IMR-90 (cell line): Measurements from ENCODE around the gene ABCC4. TPM values are rescaled to one million over a fixed set of nuclear protein-coding genes. Genes with fewer than 3 reads are reported as not detected.

Experiments used
- ATAC-seq: fragments of 200-7000 bp; cut with Tn5 transposase; 2 replicates; pipeline ENCODE4 v1.9.1; 2020; ENCODE audit warnings: low read depth, mild to moderate bottlenecking, moderate library complexity
- BruUV-seq: library from RNA; stranded (reverse); fragments of 400-500 nt; replicated peaks from 2 replicates; lab custom pipeline; 2021; lab: Mats Ljungman, UMichigan
- CTCF ChIA-PET: fragments of 300-600 bp; formaldehyde crosslinking; extraction: SDS; loops from one replicate; lab custom pipeline; 2021; ENCODE audit warnings: antibody characterized with exemption; lab: Yijun Ruan, JAX
- POLR2A ChIA-PET: fragments of 300-600 bp; sonication (Branson Sonifier 250); formaldehyde crosslinking; loops from one replicate; lab custom pipeline; 2022; ENCODE audit warnings: antibody characterized with exemption; ENCODE audit not compliant: unreplicated experiment; lab: Charles Lee
- DNase-seq: peaks from one replicate; pipeline ENCODE4 v3.0.0; 2013
- H2AFZ ChIP-seq: replicated peaks from 2 replicates; pipeline ENCODE3; 2013; ENCODE audit warnings: low read length, mild to moderate bottlenecking; ENCODE audit not compliant: poor library complexity
- H2AK5ac ChIP-seq: 2 replicates; pipeline ENCODE4 v1.6.1; 2013; ENCODE audit warnings: low read depth, low read length, inconsistent platforms
- H2AK9ac ChIP-seq: replicated peaks from 2 replicates; pipeline ENCODE3; 2013; ENCODE audit warnings: mild to moderate bottlenecking, low read depth, low read length, moderate library complexity; ENCODE audit not compliant: poor library complexity
- H2BK120ac ChIP-seq: 2 replicates; pipeline ENCODE4 v1.6.1; 2013; ENCODE audit warnings: low read depth, low read length, inconsistent platforms
- H2BK15ac ChIP-seq: 3 replicates; pipeline ENCODE4 v1.6.1; 2013; ENCODE audit warnings: low read depth, low read length, inconsistent platforms
- H2BK20ac ChIP-seq: 2 replicates; pipeline ENCODE4 v1.6.1; 2013; ENCODE audit warnings: low read depth, mild to moderate bottlenecking, inconsistent platforms, low read length, moderate library complexity
- H2BK5ac ChIP-seq: 2 replicates; pipeline ENCODE4 v1.6.1; 2013; ENCODE audit warnings: mild to moderate bottlenecking, low read depth, low read length, inconsistent platforms; ENCODE audit not compliant: poor library complexity, severe bottlenecking
- H3K14ac ChIP-seq: replicated peaks from 2 replicates; pipeline ENCODE4 v1.6.1; 2013; ENCODE audit warnings: low read depth, low read length, inconsistent platforms
- H3K18ac ChIP-seq: 2 replicates; pipeline ENCODE4 v1.6.1; 2013; ENCODE audit warnings: low read depth, low read length, control low read depth
- H3K23ac ChIP-seq: 2 replicates; pipeline ENCODE4 v1.6.1; 2013; ENCODE audit warnings: low read depth, low read length, inconsistent platforms
- H3K27ac ChIP-seq: 2 replicates; pipeline ENCODE4 v1.5.1; 2013; ENCODE audit warnings: mild to moderate bottlenecking, control low read depth, low read length; ENCODE audit not compliant: insufficient read depth
- H3K27me3 ChIP-seq: 2 replicates; pipeline ENCODE4 v1.6.1; 2013; ENCODE audit warnings: low read length; ENCODE audit not compliant: control insufficient read depth, insufficient read depth
- H3K36me3 ChIP-seq: 2 replicates; pipeline ENCODE4 v1.6.1; 2013; ENCODE audit warnings: low read length, mixed read lengths; ENCODE audit not compliant: control insufficient read depth, insufficient read depth
- H3K4ac ChIP-seq: 2 replicates; pipeline ENCODE4 v1.6.1; 2013; ENCODE audit warnings: low read depth, low read length, inconsistent platforms
- H3K4me1 ChIP-seq: 2 replicates; pipeline ENCODE4 v1.6.1; 2013; ENCODE audit warnings: low read length, mixed read lengths; ENCODE audit not compliant: control insufficient read depth, insufficient read depth
- H3K4me2 ChIP-seq: 2 replicates; pipeline ENCODE4 v1.6.1; 2013; ENCODE audit warnings: low read depth, mild to moderate bottlenecking, control low read depth, low read length, moderate library complexity
- H3K4me3 ChIP-seq: 2 replicates; pipeline ENCODE4 v1.5.1; 2013; ENCODE audit warnings: low read depth, mild to moderate bottlenecking, control low read depth, low read length, moderate library complexity; ENCODE audit not compliant: insufficient read depth
- H3K56ac ChIP-seq: 2 replicates; pipeline ENCODE4 v1.6.1; 2013; ENCODE audit warnings: low read length, inconsistent platforms; ENCODE audit not compliant: insufficient read depth; ENCODE audit errors: extremely low read depth
- H3K79me1 ChIP-seq, 2 experiments: 2 replicates each; pipeline ENCODE4 v1.6.1; 2013; ENCODE audit warnings: low read length in 2 of 2, inconsistent platforms in 1 of 2, low read depth in 1 of 2
- H3K9ac ChIP-seq: 2 replicates; pipeline ENCODE4 v1.6.1; 2013; ENCODE audit warnings: low read depth, low read length, control low read depth
- H3K9me1 ChIP-seq: 2 replicates; pipeline ENCODE4 v1.6.1; 2013; ENCODE audit warnings: low read length, inconsistent platforms; ENCODE audit not compliant: insufficient read depth
- H3K9me3 ChIP-seq: 2 replicates; pipeline ENCODE4 v1.6.1; 2013; ENCODE audit warnings: low read length; ENCODE audit not compliant: control insufficient read depth, insufficient read depth
- H4K20me1 ChIP-seq: 2 replicates; pipeline ENCODE4 v1.6.1; 2013; ENCODE audit warnings: low read length, inconsistent platforms; ENCODE audit not compliant: insufficient read depth
- H4K5ac ChIP-seq: 2 replicates; pipeline ENCODE4 v1.6.1; 2013; ENCODE audit warnings: mild to moderate bottlenecking, low read depth, low read length, control low read depth
- H4K8ac ChIP-seq, 2 experiments: 2 replicates each; pipeline ENCODE4 v1.6.1; 2013; ENCODE audit warnings: low read depth in 2 of 2, low read length in 2 of 2, control low read depth in 1 of 2, inconsistent platforms in 1 of 2
- H4K91ac ChIP-seq: 2 replicates; pipeline ENCODE4 v1.6.1; 2013; ENCODE audit warnings: low read depth, low read length, inconsistent platforms; ENCODE audit not compliant: insufficient read depth
- CEBPB ChIP-seq: IDR thresholded peaks from 2 replicates; pipeline ENCODE4 v1.6.1; 2012; ENCODE audit warnings: low read depth, low read length, improper control_type of control experiment
- MAZ ChIP-seq: IDR thresholded peaks from 2 replicates; pipeline ENCODE4 v1.6.1; 2012; ENCODE audit warnings: low read depth, mild to moderate bottlenecking, low read length, improper control_type of control experiment, moderate library complexity, borderline replicate concordance
- MXI1 ChIP-seq: IDR thresholded peaks from 2 replicates; pipeline ENCODE4 v1.6.1; 2012; ENCODE audit warnings: low read depth, mild to moderate bottlenecking, low read length, moderate library complexity, borderline replicate concordance
- POLR2A ChIP-seq: IDR thresholded peaks from 2 replicates; pipeline ENCODE4 v1.6.1; 2012; ENCODE audit warnings: mild to moderate bottlenecking, low read depth, low read length
- RAD21 ChIP-seq: IDR thresholded peaks from 2 replicates; pipeline ENCODE4 v1.6.1; 2012; ENCODE audit warnings: low read length, improper control_type of control experiment
- RCOR1 ChIP-seq: IDR thresholded peaks from 2 replicates; pipeline ENCODE4 v1.6.1; 2012; ENCODE audit warnings: mild to moderate bottlenecking, low read length, improper control_type of control experiment; ENCODE audit not compliant: insufficient replicate concordance
- WGBS, 2 experiments: methylation state at CpG; one replicate each; pipeline versions ENCODE4 v1.1.5 to v1.1.7; 2013; ENCODE audit warnings: missing lambda C conversion rate in 2 of 2; ENCODE audit not compliant: insufficient read length in 1 of 2; ENCODE audit errors: extremely low coverage in 2 of 2; 5-methylcytosine and 5-hydroxymethylcytosine counted together
- dilution Hi-C: fragments of 300-500 bp; cut with HindIII; formaldehyde crosslinking; loops from one replicate; pipeline ENCODE4 v1.14.3; 2018; ENCODE audit warnings: low sequenced_read_pairs; ENCODE audit not compliant: unreplicated experiment
- in situ Hi-C: fragments of 300-500 bp; cut with MboI; formaldehyde crosslinking; loops from 3 replicates; pipeline ENCODE4 v1.14.3; 2019; ENCODE audit warnings: low sequenced_read_pairs, inconsistent platforms, mixed read lengths
- intact Hi-C: fragments of 100-400 bp; cut with micrococcal nuclease; formaldehyde crosslinking; loops from 2 replicates; pipeline ENCODE4 v1.10.0; 2022
- polyA plus RNA-seq, 3 experiments: library from polyadenylated mRNA; depleted of rRNA; stranded (reverse); fragments of >200 nt; gene quantifications; 2 replicates each; pipeline ENCODE4 v1.2.3, GENCODE V29; 2012; ENCODE audit warnings: low replicate concordance in 1 of 3
- total RNA-seq: library from RNA; depleted of rRNA; stranded (reverse); fragments of >200 nt; gene quantifications from 2 replicates; pipeline ENCODE4 v1.2.3, GENCODE V29; 2012
- TF ChIP-seq, protein P1 (sequence below): fragments of 150-350 bp; IDR thresholded peaks from 2 replicates; pipeline ENCODE4 v1.6.1; 2017; ENCODE audit warnings: mild to moderate bottlenecking, antibody characterized with exemption, low read length, low read depth
- TF ChIP-seq, protein P2 (sequence below): fragments of 150-350 bp; IDR thresholded peaks from 2 replicates; pipeline ENCODE4 v1.6.1; 2016; ENCODE audit warnings: low read depth, mild to moderate bottlenecking, low read length, moderate library complexity, borderline replicate concordance

The ABCC4 gene
- total and polyA plus RNA-seq, 2 of the 4 experiments (the other 2 are of a cell fraction): 16.6 to 41.4 TPM

DNA sequence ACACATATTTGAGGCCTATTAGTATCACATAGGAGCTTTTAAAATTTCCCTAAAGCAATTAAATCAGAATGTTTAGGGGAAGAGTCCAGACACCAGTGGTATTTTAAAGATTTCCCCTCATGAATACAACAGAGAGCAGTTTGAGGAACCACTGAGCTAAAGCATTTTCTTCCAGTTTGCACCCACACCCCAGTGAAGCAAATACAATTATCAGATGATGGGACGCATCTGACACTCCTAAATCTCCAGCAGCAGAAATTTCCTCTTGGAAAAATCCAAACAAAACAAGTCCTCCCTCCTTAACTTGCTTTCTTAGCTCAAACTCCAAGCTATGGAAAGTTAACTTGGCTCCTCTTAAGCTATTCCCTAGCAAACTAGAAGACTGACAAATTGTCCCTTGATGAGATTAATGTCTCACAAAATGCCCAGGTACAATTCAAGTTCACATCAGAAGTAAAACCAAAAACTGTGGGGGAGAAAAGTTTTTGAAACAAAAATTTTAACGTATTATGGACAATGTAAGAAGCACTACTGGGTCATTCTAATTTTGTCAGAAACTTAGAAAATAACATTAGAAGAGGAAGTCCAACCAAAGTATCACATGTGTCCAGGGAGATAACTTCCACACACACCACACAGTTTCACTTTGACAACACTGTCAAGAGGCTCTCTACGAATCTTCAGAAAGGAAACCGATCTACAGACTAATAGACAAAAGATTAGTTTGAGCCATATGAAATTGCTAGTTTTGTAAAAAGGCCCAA is 74.1 kb downstream of the ABCC4 start:
- ChIA-PET POLR2A (no interaction called here), CTCF (interaction anchor here (0.6 kb wide), 1 partner anchor 21 kb away, joined by 4 read pairs; no protein-coding TSS in a partner anchor)
- Histone ChIP-seq H3K27me3 (no peaks in the 10 kb centered on the region), H3K4me1 (peaks cover 3% of the 10 kb centered on the region; the same call in 1 of the 2 replicates), H2BK15ac (no peak overlapping the region), H3K56ac (no peak overlapping the region), H2BK20ac (no peak overlapping the region), H4K91ac (no peak overlapping the region), H3K36me3 (peaks cover 10% of the 10 kb centered on the region), H4K8ac (no peak overlapping the region), H4K5ac (no peak overlapping the region), H3K23ac (0 out of 2 replicates have a peak overlapping the region, but pooled peaks have one; percentile 34), H2AFZ (no peak overlapping the region), H3K9ac (no peak overlapping the region), H3K14ac (no peak overlapping the region; the same call in 1 of the 2 replicates), H3K27ac (no peak overlapping the region), H3K18ac (no peak overlapping the region), H3K4me3 (no peak overlapping the region), H3K9me3 (no peaks in the 10 kb centered on the region), H2BK120ac (no peak overlapping the region), H2AK5ac (no peak overlapping the region), H2AK9ac (no peak overlapping the region), H3K79me1 (peaks cover 34 to 72% of the 10 kb centered on the region in 2 experiments), H4K20me1 (peaks cover 6% of the 10 kb centered on the region; the same call in 1 of the 2 replicates), H3K4me2 (no peak overlapping the region), H3K4ac (no peak overlapping the region), H3K9me1 (peaks cover 21% of the 10 kb centered on the region), H2BK5ac (no peak overlapping the region)
- no TSS peak for BruUV-seq
- intact Hi-C loops (no loop called here), dilution Hi-C loops (no loop called here), in situ Hi-C loops (no loop called here)
- TF ChIP-seq, protein P1, sequence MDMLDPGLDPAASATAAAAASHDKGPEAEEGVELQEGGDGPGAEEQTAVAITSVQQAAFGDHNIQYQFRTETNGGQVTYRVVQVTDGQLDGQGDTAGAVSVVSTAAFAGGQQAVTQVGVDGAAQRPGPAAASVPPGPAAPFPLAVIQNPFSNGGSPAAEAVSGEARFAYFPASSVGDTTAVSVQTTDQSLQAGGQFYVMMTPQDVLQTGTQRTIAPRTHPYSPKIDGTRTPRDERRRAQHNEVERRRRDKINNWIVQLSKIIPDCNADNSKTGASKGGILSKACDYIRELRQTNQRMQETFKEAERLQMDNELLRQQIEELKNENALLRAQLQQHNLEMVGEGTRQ: no peak
- no peak for TF ChIP-seq CEBPB
- TF ChIP-seq MAZ: no peak
- no peak for TF ChIP-seq RAD21
- TF ChIP-seq POLR2A: no peak
- TF ChIP-seq, protein P2, sequence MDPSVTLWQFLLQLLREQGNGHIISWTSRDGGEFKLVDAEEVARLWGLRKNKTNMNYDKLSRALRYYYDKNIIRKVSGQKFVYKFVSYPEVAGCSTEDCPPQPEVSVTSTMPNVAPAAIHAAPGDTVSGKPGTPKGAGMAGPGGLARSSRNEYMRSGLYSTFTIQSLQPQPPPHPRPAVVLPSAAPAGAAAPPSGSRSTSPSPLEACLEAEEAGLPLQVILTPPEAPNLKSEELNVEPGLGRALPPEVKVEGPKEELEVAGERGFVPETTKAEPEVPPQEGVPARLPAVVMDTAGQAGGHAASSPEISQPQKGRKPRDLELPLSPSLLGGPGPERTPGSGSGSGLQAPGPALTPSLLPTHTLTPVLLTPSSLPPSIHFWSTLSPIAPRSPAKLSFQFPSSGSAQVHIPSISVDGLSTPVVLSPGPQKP: no peak
- TF ChIP-seq MXI1: no peak
- no peak for TF ChIP-seq RCOR1
- DNase-seq (no peak), ATAC-seq (no peak)
- WGBS, 2 experiments: no CpG with 5 or more reads among the region's 4 CpGs
